ENCODE results near the gene ABCC11.
"Not testable (repeated sequence)": the region's sequence is repeated elsewhere in the genome, so short reads cannot be mapped to it uniquely, and the experiment has no call there.

ABCC11 gene

GRCh38 chr16:48201515-48202201 is 45.7 kb downstream of the ABCC11 start:
- DNase-seq (ENCODE audit: low read depth), result no peak

DNA sequence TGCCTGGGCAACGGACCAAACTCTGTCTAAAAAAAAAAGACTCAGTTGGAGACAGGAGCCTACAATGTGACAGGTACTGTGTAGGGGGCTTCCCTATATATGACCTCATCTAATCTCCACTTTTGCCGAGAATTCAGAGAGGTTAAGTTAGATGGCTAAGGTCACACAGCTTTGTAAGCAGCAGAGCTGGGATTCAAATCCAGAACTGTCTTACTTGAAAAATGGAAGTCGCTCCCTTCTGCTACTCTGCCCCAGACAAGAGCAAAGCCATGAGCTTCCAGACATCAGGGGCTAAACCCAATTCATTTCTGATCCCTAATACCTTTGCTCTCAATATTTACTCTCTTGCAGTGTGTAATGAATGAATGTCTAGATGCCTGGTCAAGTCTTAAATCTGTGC is 50.0 kb downstream of the ABCC11 start:
- DNase-seq (ENCODE audit: low read depth), result no peak

DNA sequence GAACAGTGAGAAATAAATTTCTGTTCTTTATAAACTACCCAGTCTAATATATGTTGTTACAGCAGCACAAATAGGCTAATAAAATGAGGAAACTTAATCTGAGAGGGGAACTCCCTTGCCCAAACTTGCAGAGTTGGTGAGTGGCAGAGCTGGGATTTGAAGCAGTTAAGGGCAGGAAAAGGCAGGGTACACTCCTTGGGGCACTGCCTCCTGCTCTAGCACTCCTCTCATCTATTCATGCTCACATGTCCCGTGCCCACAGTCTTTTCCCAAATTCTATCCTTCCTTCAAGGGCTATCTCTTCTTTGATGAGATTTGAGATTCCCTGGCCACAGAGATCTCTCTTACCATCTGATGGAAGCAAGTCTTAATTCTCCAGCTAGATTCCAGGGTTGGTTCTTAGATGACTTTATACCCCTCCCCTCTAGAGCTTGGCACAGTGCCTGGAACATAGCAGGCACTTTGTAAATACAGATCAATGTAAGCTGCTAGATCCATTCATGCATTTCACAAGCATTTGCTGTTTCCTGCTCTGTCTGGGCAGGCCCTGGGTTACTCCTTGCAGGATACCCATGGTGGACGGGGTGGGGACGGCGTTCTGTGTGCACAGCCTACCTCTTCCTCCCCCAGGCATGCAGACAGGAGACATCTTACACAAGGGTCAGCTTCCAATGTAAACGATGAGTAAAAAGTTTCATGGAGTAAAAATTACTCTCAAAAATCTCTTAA is 52.3 kb downstream of the ABCC11 start:
- no peak for DNase-seq (ENCODE audit: low read depth)

DNA sequence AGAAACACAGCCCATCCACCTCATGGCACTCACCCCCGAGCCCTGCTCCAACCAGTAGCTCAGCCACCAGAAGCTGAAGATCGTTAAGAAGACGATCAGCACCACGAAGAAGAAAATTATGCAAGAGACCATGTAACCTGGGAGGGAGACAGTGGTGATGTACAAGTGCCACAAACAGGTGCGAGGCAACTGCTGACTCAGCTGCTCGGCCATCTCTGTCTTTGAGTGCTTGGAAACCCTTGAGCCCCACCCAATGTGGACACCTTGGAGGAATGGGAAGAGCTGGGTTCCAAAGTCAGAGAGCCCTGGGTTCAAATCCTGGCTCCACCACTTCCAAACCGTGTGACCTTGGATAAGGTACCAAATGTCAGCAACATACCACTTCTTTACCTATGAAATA is 53.5 kb downstream of the ABCC11 start:
- DNase-seq (ENCODE audit: low read depth), result no peak

- no peak for DNase-seq (ENCODE audit: low read depth)
Observed at GRCh38 chr16:48188449-48189102, 58.8 kb downstream of the ABCC11 start.

DNA sequence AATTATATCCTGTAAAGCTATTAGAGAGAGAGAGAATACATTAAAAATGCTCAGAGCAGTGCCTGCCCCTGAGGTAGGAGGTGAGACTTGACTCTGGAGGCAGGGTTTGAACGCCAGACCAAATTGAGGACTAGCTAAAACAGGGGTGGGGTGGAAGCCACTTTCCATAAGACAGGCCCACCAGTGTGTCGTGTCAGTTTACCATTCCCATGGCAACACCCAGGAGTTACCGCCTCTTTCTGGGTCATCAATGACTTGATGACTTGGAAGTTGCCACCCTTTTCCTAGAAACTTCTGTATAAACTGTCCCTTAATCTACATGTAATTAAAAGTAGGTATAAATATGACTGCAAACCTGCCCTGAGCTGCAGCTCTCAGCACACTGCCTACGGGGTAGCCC is 59.6 kb downstream of the ABCC11 start:
- DNase-seq (ENCODE audit: low read depth), result no peak

GRCh38 chr16:48184681-48185080 is 62.7 kb downstream of the ABCC11 start:
- no peak for DNase-seq (ENCODE audit: low read depth)

- no peak for DNase-seq (ENCODE audit: low read depth)
Observed at GRCh38 chr16:48182979-48183537, 64.3 kb downstream of the ABCC11 start.

- DNase-seq (ENCODE audit: low read depth), result not testable (repeated sequence)
Observed at GRCh38 chr16:48181746-48182520, 65.4 kb downstream of the ABCC11 start.

- no peak for DNase-seq (ENCODE audit: low read depth)
Observed at GRCh38 chr16:48180868-48181480, 66.4 kb downstream of the ABCC11 start.

DNA sequence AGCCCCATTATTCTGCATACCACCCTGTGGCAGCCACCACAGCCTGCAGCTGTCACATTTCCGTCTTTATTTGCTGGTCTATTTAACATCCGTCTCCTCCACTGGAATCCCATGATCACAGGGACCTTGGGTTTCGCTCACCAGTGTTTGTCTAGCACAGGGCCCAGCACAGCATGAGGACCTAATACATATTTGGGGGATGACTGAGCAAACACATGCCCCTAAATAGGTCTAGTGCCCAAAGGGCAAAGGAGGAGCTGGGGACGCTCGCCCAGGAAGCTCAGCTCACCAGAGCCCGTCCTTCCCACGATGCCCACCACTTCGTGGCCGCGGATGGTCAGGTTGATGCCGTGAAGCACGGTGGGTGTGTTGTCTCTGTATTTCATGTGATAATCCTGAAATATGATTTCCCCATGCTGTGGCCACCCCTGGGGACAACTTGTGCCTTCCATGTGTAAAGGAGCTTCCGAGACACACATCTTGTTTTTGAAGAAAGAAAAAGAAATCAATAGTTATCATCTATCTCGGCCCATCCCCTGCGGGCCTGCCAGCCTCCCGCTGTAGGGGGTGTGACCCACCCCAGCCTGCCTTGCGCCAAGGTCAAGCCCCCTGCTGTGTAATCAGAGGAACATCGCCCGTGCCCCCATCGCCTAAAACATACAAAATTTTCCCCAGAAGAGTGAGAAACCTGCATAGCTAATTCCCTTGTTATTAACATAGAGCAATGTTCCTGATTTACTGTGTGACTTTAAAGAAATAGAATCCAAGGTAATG is 70.5 kb downstream of the ABCC11 start:
- DNase-seq (ENCODE audit: low read depth), result no peak

GRCh38 chr16:48173889-48174288 is 73.5 kb downstream of the ABCC11 start:
- DNase-seq (ENCODE audit: low read depth), result no peak

DNA sequence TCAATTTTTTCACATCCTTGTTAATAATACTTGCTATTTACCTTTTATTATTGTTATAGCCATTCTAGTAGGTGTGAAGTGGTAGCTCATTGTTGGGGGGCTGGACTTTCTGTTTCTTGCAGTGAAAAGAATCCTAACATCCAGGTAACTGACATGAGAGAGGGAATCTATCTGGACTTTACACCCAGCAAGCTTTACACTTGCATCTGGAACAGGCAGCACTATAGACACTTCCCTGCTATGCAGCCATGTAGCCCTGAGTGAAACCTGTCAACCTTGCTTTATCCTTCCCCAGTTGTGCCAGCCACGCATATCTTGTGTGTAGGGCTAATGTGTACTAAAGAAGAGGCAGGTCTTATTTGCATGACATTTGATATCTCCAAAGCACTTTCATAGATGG is 74.7 kb downstream of the ABCC11 start:
- no peak for DNase-seq (ENCODE audit: low read depth)

DNA sequence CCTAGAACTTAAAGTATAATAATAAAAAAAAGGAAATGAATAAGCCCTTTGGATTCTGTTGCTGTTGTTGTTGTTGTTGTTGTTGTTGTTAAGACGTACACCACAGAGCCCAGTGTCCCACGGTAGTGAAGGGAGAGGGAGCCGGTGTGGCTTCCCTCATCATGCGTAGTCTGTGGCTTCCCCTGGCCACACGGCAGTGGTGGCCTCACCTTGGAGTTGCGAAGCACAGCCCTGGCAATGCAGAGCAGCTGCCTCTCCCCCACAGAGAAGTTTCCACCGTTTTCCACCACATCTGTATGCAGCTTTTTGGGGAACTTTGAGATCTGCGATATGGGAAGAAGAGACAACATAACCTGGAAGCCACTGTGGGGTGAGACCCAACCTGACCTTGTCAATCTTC is 77.4 kb downstream of the ABCC11 start:
- DNase-seq (ENCODE audit: low read depth), result no peak

- DNase-seq (ENCODE audit: low read depth), result no peak
Observed at GRCh38 chr16:48168075-48168474, 79.3 kb downstream of the ABCC11 start.

DNA sequence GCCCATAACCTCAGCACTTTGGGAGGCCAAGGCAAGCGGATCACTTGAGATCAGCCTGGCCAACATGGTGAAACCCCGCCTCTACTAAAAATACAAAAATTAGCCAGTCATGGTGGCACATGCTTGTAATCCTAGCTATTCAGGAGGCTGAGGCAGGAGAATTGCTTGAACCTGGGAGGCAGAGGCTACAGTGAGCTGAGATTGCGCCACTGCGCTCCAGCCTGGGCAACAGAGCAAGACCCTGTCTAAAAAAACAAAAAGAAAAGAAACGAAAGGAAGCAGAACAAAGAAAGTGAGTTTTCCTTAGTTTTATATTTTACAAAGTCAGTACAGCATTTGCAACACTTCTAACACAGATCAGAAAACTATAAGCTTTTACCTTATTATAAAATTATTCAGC is 80.7 kb downstream of the ABCC11 start:
- not testable (repeated sequence) for DNase-seq (ENCODE audit: low read depth)

- DNase-seq (ENCODE audit: low read depth), result no peak
Observed at GRCh38 chr16:48165961-48166578, 81.3 kb downstream of the ABCC11 start.

- DNase-seq (ENCODE audit: low read depth), result peak; percentile 38
Observed at GRCh38 chr16:48164907-48165715, 82.2 kb downstream of the ABCC11 start.

DNA sequence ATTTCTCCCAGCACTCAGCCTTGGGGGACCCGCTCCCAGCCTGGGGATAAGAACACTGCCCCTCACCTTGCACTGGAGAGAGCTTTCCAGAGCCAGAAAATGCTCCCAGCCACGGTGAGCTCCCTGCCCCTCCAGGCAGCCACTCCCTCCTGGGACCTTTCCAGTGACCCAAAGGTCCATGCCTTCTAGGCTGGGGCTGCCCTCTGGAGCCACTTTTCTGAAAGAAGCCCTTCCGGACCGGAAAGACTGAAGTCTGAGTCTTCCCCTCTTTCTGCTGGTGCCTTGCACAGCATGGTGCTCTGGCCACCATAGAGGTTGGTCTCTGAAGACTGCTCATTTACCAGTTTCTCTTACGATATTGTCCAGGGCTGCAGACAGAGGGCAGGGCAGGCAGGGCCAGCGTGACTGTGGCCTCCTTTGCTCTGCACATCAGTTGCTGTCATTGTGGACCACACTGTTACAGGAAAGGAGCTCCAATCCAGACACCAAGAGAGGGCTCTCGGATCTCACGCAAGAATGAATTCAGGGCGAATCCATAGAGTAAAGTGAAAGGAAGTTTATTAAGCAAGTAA is 84.4 kb downstream of the ABCC11 start:
- no peak for DNase-seq (ENCODE audit: low read depth)

All from activated gamma-delta T cell treated with anti-CD3 and anti-CD28 coated beads, Interleukin-2, amount 50 U/mL, for 16 hours (primary cell).